Astrocyte (in vitro differentiated cells and primary cell): ENCODE data around the gene PADI3. TPM values are rescaled to one million over a fixed set of nuclear protein-coding genes. Genes with fewer than 3 reads are reported as not detected.

Source experiments
- DNase-seq: peaks from one replicate; pipeline ENCODE4 v3.0.0-alpha.2; 2010; ENCODE audit warnings: low read depth
- FAIRE-seq: peaks from 2 replicates; lab custom pipeline; 2011; peaks lifted over from hg19 to GRCh38; lab: Jason Lieb, UNC
- H2AFZ ChIP-seq: 2 replicates; pipeline ENCODE4 v1.6.0; 2012; ENCODE audit warnings: low read depth, low read length, inconsistent platforms
- H3K27ac ChIP-seq: 2 replicates; pipeline ENCODE4 v1.5.1; 2011; ENCODE audit warnings: low read depth, low read length, inconsistent platforms
- H3K27me3 ChIP-seq: 2 replicates; pipeline ENCODE4 v1.6.0; 2011; ENCODE audit warnings: low read length, inconsistent platforms; ENCODE audit not compliant: insufficient read depth
- H3K36me3 ChIP-seq: 2 replicates; pipeline ENCODE4 v1.5.1; 2011; ENCODE audit warnings: low read length, inconsistent platforms; ENCODE audit not compliant: insufficient read depth
- H3K4me1 ChIP-seq: 2 replicates; pipeline ENCODE4 v1.5.1; 2011; ENCODE audit warnings: low read length, inconsistent platforms; ENCODE audit not compliant: insufficient read depth
- H3K4me2 ChIP-seq: 2 replicates; pipeline ENCODE4 v1.6.0; 2012; ENCODE audit warnings: low read length, inconsistent platforms
- H3K4me3 ChIP-seq: 2 replicates; pipeline ENCODE4 v1.5.1; 2011; ENCODE audit warnings: low read depth, mild to moderate bottlenecking, low read length, inconsistent platforms; ENCODE audit not compliant: insufficient read depth
- H3K79me2 ChIP-seq: 2 replicates; pipeline ENCODE4 v1.6.0; 2012; ENCODE audit warnings: mild to moderate bottlenecking, low read length, inconsistent platforms; ENCODE audit not compliant: insufficient read depth
- H3K9ac ChIP-seq: 2 replicates; pipeline ENCODE4 v1.6.0; 2012; ENCODE audit warnings: mild to moderate bottlenecking, low read length, inconsistent platforms
- H3K9me3 ChIP-seq: 2 replicates; pipeline ENCODE4 v1.5.1; 2012; ENCODE audit warnings: low read depth, mild to moderate bottlenecking, low read length, inconsistent platforms; ENCODE audit not compliant: insufficient read depth
- H4K20me1 ChIP-seq: 2 replicates; pipeline ENCODE4 v1.6.0; 2012; ENCODE audit warnings: low read length, inconsistent platforms; ENCODE audit not compliant: insufficient read depth
- H3K27ac Mint-ChIP-seq: one replicate; pipeline ENCODE4 v1.8.0; 2021; ENCODE audit warnings: mild to moderate bottlenecking, mixed read lengths; ENCODE audit not compliant: unreplicated experiment
- H3K27me3 Mint-ChIP-seq: one replicate; pipeline ENCODE4 v1.8.0; 2021; ENCODE audit warnings: low read depth, mixed read lengths; ENCODE audit not compliant: unreplicated experiment
- H3K36me3 Mint-ChIP-seq: one replicate; pipeline ENCODE4 v1.8.0; 2021; ENCODE audit warnings: low read depth, mixed read lengths; ENCODE audit not compliant: unreplicated experiment
- H3K4me1 Mint-ChIP-seq: one replicate; pipeline ENCODE4 v1.8.0; 2021; ENCODE audit warnings: low read depth, mixed read lengths; ENCODE audit not compliant: unreplicated experiment
- H3K4me3 Mint-ChIP-seq: one replicate; pipeline ENCODE4 v1.8.0; 2021; ENCODE audit warnings: mild to moderate bottlenecking, moderate library complexity, mixed read lengths; ENCODE audit not compliant: unreplicated experiment
- H3K9me3 Mint-ChIP-seq: one replicate; pipeline ENCODE4 v1.8.0; 2021; ENCODE audit warnings: mild to moderate bottlenecking, mixed read lengths; ENCODE audit not compliant: unreplicated experiment
- CTCF ChIP-seq: IDR thresholded peaks from 2 replicates; pipeline ENCODE4 v1.5.1; 2011; ENCODE audit warnings: low read depth, mild to moderate bottlenecking, inconsistent platforms, low read length, moderate library complexity; ENCODE audit not compliant: insufficient read depth
- EZH2 ChIP-seq: IDR thresholded peaks from 2 replicates; pipeline ENCODE4 v1.6.1; 2012; ENCODE audit warnings: mild to moderate bottlenecking, low read length, inconsistent platforms; ENCODE audit not compliant: insufficient read depth
- total RNA-seq: library from RNA; stranded (reverse); gene quantifications from 2 replicates; pipeline ENCODE4 v1.2.1, GENCODE V29; 2021

The PADI3 gene
- total RNA-seq, 1 donor from 2014 or later = 0.09 TPM

GRCh38 chr1:17304826-17305175 is 55.9 kb downstream of the PADI3 start:
- no peak overlapping the region for H3K27ac ChIP-seq
- H3K4me3 ChIP-seq = no peak overlapping the region
- FAIRE-seq = no peak
- no peaks in the 10 kb centered on the region for H3K36me3 ChIP-seq
- Mint-ChIP-seq H3K36me3 (no peaks in the 10 kb centered on the region), H3K27ac (no peak overlapping the region), H3K4me1 (no peaks in the 10 kb centered on the region), H3K9me3 (peaks cover 15% of the 10 kb centered on the region), H3K27me3 (peaks cover 17% of the 10 kb centered on the region), H3K4me3 (no peak overlapping the region)
- no peaks in the 10 kb centered on the region for H3K4me1 ChIP-seq
- H4K20me1 ChIP-seq = no peaks in the 10 kb centered on the region
- DNase-seq = no peak
- H3K9me3 ChIP-seq = no peaks in the 10 kb centered on the region
- H3K79me2 ChIP-seq = no peaks in the 10 kb centered on the region
- TF ChIP-seq CTCF (no peak), EZH2 (no peak)
- H3K27me3 ChIP-seq = no peaks in the 10 kb centered on the region
- H3K9ac ChIP-seq = no peak overlapping the region
- no peak overlapping the region for H2AFZ ChIP-seq
- H3K4me2 ChIP-seq = no peak overlapping the region

- Mint-ChIP-seq H3K9me3 (peaks cover 15% of the 10 kb centered on the region), H3K4me1 (no peaks in the 10 kb centered on the region), H3K4me3 (no peak overlapping the region), H3K27me3 (peaks cover 24% of the 10 kb centered on the region), H3K36me3 (no peaks in the 10 kb centered on the region), H3K27ac (no peak overlapping the region)
- Histone ChIP-seq H3K4me1 (no peaks in the 10 kb centered on the region), H3K36me3 (no peaks in the 10 kb centered on the region), H3K9me3 (no peaks in the 10 kb centered on the region), H3K4me2 (no peak overlapping the region), H4K20me1 (no peaks in the 10 kb centered on the region), H3K9ac (no peak overlapping the region), H3K27me3 (no peaks in the 10 kb centered on the region), H3K27ac (no peak overlapping the region), H3K4me3 (no peak overlapping the region), H2AFZ (no peak overlapping the region), H3K79me2 (no peaks in the 10 kb centered on the region)
- FAIRE-seq = no peak
- no peak for DNase-seq
- TF ChIP-seq CTCF = no peak
- TF ChIP-seq EZH2 = no peak
These were observed 56.7 kb downstream of the PADI3 start for GRCh38 chr1:17305576-17306095.

- no peaks in the 10 kb centered on the region for H3K27me3 ChIP-seq
- no peak overlapping the region for H2AFZ ChIP-seq
- H3K27me3 Mint-ChIP-seq = peaks cover 24% of the 10 kb centered on the region
- no peaks in the 10 kb centered on the region for H3K36me3 ChIP-seq
- no peak overlapping the region for H3K4me3 ChIP-seq
- no peak overlapping the region for H3K4me2 ChIP-seq
- FAIRE-seq (no peak), DNase-seq (no peak)
- no peaks in the 10 kb centered on the region for H3K4me1 ChIP-seq
- no peak overlapping the region for H3K9ac ChIP-seq
- H3K4me3 Mint-ChIP-seq = no peak overlapping the region
- no peaks in the 10 kb centered on the region for H3K4me1 Mint-ChIP-seq
- H3K9me3 ChIP-seq = no peaks in the 10 kb centered on the region
- H3K36me3 Mint-ChIP-seq = no peaks in the 10 kb centered on the region
- H3K79me2 ChIP-seq = no peaks in the 10 kb centered on the region
- H3K9me3 Mint-ChIP-seq = peaks cover 15% of the 10 kb centered on the region
- TF ChIP-seq EZH2 (no peak), CTCF (no peak)
- no peaks in the 10 kb centered on the region for H4K20me1 ChIP-seq
- H3K27ac Mint-ChIP-seq = no peak overlapping the region
- H3K27ac ChIP-seq = no peak overlapping the region
These were observed 57.5 kb downstream of the PADI3 start for GRCh38 chr1:17306407-17306806.
